Measurements from ENCODE around the gene CITED2.

Gene CITED2

GRCh38 chr6:139325686-139326085 lies 48.8 kb downstream of the CITED2 start:
- DNase-seq (ENCODE audit: low read depth), result no peak
- no peak overlapping the region for H3K4me3 ChIP-seq (ENCODE audit: control insufficient read depth, low read depth, low read length)
- TF ChIP-seq, protein P1, sequence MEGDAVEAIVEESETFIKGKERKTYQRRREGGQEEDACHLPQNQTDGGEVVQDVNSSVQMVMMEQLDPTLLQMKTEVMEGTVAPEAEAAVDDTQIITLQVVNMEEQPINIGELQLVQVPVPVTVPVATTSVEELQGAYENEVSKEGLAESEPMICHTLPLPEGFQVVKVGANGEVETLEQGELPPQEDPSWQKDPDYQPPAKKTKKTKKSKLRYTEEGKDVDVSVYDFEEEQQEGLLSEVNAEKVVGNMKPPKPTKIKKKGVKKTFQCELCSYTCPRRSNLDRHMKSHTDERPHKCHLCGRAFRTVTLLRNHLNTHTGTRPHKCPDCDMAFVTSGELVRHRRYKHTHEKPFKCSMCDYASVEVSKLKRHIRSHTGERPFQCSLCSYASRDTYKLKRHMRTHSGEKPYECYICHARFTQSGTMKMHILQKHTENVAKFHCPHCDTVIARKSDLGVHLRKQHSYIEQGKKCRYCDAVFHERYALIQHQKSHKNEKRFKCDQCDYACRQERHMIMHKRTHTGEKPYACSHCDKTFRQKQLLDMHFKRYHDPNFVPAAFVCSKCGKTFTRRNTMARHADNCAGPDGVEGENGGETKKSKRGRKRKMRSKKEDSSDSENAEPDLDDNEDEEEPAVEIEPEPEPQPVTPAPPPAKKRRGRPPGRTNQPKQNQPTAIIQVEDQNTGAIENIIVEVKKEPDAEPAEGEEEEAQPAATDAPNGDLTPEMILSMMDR (IDR thresholded peaks at IDR 0.05; ENCODE audit: control insufficient read depth, insufficient read depth, low read depth, low read length, missing control alignments), result no peak

- no peak overlapping the region for H3K4me3 ChIP-seq (ENCODE audit: control insufficient read depth, low read depth, low read length)
- TF ChIP-seq, protein P1 (IDR thresholded peaks at IDR 0.05; ENCODE audit: control insufficient read depth, insufficient read depth, low read depth, low read length, missing control alignments), result no peak
- DNase-seq (ENCODE audit: low read depth), result no peak
Observed at GRCh38 chr6:139325125-139325524, 49.3 kb downstream of the CITED2 start.

DNA sequence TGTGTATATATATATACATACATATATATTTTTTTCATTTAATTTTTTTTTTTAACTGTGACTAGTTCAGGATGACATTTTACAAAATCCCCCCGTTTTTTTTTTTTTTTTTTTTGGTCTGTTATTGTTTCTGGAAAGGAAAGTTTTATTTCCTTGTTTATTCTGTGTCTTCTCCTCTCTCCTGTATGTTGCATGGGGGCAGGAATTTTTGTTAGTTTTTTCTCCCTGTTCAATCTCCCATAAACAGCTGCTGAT lies 50.2 kb downstream of the CITED2 start:
- TF ChIP-seq, protein P1 (IDR thresholded peaks at IDR 0.05; ENCODE audit: control insufficient read depth, insufficient read depth, low read depth, low read length, missing control alignments), result no peak
- no peak overlapping the region for H3K4me3 ChIP-seq (ENCODE audit: control insufficient read depth, low read depth, low read length)
- DNase-seq (ENCODE audit: low read depth), result no peak

DNA sequence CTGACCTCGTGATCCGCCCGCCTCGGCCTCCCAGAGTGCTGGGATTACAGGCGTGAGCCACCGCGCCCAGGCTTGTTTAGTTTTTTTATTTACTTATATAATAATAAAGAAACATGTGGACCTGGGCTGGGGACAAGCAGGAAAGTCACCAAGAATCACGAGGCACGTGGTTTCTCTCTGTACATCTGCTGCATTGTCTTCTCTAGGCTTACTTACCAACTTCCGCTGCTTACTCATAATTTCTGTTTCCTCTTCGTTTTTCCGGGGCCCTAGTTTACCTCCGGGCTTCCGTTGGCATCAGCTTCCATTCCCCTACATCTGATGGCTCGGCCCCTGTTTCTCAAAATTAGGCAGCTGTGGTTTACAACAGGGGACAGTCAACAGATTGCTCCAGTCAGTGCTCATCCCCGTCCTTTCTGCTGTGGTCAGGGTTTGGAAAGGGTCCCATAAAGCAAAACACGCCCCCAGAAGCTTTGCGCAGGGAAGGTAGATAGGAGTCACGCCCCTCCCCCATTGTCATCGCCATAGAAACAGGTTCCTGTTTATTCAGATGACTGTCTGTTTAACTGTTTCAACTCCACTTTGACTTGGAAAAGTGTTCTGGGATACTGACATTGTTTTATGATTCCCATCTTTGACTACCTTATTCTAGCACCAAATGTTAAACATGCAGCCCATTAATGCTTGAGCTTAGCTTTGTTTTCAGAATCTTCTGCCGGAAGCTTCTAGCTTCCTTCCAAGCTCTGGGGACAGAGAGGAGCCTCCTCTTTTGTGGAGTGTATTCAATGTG lies 50.7 kb downstream of the CITED2 start:
- no peak for DNase-seq (ENCODE audit: low read depth)

More for the DNA sequence above, 50.7 kb downstream of the CITED2 start:
- TF ChIP-seq, protein P1 (IDR thresholded peaks at IDR 0.05; ENCODE audit: control insufficient read depth, insufficient read depth, low read depth, low read length, missing control alignments), result no peak
- peak overlapping the region; percentile 19 for H3K4me3 ChIP-seq (ENCODE audit: control insufficient read depth, low read depth, low read length)

All from AG09309 (cell line).